ENCODE data around the gene CEP83.

DNA sequence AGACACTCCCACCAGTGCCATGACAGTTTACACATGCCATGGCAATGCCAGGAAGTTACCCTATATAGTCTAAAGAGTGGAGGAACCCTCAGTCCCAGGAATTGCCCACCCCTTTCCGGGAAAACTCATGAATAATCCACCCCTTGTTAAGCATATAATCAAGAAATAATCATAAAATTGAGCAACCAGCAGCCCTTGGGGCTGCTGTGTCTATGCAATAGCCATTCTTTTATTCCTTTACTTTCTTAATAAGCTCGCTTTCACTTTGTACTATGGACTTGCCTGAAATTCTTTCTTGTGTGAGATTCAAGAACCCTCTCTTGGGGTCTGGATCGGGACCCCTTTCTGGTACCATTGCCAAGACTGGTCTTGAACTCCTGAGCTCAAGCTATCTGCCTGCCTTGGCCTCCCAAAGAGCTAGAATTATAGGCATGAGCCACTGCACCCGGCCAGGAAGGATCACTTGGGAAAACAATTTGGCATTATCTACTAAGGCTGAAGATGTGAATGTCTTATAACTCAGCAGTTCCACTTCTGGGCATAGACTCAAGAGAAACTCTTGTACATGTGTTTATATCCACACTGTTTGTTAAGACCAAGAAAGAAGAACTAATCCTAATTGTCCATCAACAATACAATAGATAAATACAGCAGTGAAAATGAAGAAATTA, 35.9 kb upstream of the CEP83 start:
- no peak for TF ChIP-seq EZH2 (IDR thresholded peaks at IDR 0.05; ENCODE audit: insufficient read depth, poor library complexity, severe bottlenecking)
- TF ChIP-seq EZH2phosphoT487 (IDR thresholded peaks at IDR 0.05; ENCODE audit: insufficient read depth, low read depth) = no peak
